Stimulated activated CD4-positive, alpha-beta T cell treated with anti-CD3 and anti-CD28 coated beads, Interleukin-1b, Interleukin-23, amount 100 ng/mL, for 1 hour (primary cell): Measurements from ENCODE around the gene SPATA31E1.
"Not testable (repeated sequence)": the region's sequence is repeated elsewhere in the genome, so short reads cannot be mapped to it uniquely, and the experiment has no call there.

Experiments used
- DNase-seq, 2 donors: peaks; one replicate each; pipeline ENCODE4 v3.0.0-alpha.2; 2020; ENCODE audit warnings: low read depth in 2 of 2

SPATA31E1 gene

DNA sequence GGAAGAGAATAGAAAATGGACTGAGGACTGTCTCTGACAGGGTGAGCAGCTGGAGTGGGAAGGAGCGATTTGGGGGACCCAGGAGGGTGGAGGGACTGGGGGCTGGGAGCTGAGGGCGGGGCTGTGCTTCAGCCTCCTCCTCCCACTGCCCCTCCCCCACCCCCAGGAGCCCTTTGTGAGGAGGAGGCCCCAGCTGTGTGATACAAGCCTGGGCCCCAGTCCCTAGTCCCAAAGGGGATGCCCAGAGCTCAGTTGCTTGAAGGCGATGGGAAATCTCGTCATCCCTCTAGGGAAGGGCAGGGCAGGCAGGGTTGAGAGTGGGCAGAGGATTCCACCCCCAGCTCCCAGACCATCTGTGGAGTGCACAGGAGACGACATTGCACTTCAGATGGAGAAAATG lies at the start of gene SPATA31E1:
Gene SPATA31E1, plus strand, starts transcription at position 251 of the 400 bp plus-strand sequence. Its CDS starts 15 bp downstream, at position 266.
- no peak for DNase-seq

DNA sequence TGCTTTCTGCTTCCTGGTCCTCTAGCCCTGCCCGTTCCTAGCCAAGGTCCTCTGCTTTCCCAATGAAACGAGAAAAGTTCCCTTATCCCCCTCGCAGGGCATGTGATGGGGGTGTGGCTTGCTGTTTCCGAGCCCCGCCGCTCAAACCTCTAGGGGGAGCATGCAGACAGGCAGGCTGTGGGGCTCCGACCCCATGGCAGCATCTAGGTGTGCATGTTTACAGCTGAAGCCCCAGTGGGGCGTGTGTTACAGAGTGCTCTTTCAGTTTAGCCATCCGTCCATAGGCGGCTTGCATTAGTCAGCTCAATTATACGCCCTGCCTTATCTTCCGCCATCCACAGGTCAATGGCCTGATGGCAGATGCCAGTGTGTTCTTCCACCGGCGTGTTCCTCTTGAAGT lies 48.3 kb upstream of the SPATA31E1 start:
- no peak for DNase-seq

DNA sequence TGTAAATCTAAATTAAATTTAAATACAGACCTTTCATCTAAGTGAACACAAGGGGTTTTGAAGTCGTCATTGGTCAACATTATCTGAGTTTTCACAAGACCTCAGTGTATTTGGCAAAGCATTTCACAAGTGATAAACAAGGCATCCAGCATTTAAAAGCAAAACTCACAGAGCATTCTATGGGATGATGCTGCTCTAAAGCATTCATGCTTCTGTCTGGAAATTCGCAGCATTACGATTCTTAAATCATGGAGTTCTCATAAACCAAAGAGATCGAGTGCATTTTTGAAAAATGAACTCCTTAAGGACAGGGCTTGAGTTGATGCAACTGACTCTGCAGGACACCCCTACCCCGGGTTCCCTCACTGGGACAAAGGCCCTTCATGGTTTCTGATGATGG lies 46.1 kb upstream of the SPATA31E1 start:
- no peak for DNase-seq

DNA sequence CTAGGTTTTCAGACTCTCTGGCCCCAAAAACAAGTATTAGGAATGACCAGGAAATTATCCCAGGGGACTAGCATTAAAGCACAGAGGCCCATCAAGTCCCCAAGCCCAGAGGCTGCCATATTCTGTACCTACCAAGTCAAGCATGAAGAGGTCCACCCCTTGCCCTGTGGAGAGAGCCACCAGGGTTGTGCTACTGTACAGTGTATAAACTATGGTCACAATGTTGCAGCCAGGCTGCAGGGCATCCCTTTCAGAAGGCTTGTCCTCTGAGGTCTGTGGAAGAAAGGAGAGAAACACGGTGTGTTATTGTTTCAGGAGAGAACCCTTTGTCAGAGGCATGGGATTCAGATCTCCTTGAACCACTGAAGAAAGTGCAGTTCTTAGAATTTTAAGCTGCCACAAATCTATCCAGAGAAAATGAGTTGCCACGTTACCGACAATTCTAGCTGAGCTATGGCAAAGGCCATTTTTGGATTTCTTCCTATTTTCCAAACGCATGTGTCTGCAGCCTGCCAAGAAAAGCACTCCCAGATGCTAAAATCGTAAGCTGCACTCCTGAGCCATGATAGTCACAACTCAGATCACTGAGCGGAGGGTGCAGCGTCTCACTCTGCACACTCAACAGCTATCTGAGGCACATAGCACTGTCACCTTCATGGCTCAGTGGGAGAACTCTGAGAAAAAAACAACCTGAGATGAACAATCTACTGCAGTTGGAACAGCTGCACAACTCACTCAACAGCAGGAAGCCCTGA lies 45.5 kb upstream of the SPATA31E1 start:
- no peak for DNase-seq

DNA sequence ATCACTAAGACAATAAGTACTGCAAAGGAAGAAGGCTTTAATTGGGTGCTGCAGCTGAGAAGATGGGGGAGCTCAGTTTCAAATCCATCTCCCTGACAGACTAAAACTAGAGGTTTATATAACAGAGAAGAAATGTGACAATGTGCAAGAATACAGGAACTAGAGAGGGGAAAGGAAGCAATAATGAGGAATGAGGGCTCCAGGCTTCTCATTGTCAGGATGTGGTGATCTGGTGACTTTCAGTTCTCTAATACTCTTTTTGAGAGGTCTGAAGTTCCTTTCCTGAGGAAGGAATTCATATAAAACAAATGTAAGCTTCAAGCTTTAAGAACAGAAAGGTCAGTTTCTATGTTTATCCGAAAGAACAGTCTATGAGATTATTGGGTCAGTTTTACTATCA lies 42.5 kb upstream of the SPATA31E1 start:
- no peak for DNase-seq

DNA sequence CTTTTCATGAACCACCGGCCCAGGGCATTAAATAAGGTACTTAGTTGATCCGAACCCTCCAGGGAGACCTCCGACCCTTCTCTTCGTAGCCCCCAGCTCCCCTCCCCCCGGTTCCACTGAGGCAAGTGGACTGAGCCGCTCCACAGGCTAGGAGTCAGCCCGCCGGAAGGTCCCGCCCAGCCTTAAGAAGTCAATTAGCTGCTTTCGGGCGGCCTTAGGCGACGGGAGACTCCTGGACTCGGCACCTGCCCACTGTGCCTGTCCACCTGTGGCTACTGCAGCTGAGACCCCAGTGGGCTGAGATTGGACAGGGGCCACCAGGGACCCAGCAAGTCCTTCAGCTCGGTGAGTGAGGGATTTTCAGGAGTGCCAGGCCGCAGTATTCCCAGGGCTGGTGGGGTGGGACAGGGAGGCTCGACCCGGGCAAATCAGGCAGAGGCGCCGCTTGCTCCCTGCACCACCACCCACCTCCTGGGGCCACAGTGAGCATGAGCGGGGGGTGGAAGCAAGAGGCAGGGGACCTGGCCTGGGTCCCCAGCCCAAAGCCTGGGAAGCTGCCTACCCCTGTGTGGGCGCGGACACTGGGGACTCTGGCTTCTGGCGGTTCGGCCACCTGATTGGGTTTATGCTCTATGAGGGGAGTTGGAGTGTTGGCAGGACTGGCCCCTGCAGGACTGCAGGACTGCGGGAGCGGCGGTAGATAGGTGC lies 39.6 kb upstream of the SPATA31E1 start:
- no peak for DNase-seq

DNA sequence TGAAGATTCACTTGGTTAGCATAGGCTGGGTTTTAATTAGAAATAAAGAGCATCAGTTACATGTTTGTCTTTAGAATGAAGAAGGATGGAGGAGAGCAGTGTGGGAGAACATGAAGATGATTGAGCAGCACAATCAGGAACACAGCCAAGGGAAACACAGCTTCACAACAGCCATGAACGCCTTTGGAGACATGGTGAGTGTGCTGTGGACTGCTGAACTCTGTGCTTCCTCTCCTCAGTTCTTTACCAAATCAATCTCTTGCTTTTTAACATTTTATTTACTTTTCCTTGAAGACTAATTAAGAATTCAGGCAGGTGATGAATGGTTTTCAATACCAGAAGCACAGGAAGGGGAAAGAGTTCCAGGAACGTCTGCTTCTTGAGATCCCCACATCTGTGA lies 38.2 kb upstream of the SPATA31E1 start:
- no peak for DNase-seq

DNA sequence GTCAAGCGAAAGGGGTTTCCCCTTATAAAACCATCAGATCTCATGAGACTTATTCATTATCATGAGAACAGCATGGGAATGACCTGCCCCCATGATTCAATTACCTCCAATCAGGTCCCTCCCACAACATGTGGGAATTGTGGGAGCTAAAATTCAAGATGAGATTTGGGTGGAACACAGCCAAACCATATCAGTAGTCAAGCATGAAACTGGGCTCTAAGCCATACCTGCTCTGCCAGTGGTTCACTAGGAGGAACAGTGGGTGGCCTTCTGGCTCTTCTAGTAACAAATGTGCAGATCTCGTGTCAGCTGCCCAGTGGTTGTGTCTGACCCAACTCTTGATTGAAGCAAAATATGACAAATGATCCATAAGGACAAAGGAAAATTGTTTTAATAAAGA lies 34.9 kb upstream of the SPATA31E1 start:
- not testable (repeated sequence) for DNase-seq

DNA sequence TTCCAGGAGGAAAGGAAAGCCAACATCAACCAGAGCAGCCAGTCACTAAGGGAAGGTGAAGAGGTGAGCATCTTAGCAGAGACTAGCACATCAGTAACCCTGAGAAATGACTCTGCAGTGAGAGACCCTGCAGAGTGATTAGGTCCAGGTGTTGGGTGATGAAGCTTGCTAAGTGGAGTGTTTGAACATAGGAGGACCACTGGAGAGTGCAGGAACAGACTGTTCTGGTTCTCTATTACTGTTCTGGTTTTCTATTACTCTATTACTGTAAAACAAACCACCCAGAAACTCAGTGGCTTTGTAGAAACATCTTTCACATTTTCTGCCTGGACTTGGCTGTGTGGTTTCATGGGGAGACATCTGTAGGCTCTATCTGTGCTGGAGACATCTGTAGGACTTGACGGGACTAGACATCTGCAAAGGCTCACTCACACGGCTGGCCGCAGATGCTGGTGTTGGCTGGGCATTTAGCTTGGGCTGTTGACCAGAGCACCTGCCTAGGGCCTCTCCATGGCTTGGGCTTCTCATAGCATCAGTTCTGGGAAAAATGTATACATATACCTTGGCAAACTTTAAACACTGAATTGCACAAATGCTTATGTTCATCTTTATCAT lies 33.4 kb upstream of the SPATA31E1 start:
- DNase-seq, result no peak

DNA sequence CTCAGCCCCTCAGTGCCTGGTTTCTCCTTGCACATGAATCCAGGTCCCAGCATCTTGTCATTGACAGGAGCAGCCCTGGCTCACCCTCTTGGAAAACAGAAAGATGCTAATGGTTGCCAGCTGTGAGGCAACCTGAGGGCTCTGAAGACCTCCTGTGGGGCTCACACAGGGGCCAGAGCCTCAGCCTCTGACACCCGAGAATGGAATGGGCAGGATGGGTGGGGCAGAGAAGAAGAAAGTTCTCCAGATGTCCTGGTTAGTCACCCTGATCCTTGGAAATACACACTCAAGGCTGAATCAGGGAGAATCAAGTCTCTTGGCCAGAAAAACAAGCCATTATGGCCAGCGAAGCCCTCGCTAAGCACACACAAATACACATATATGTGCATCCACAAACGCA lies 32.3 kb upstream of the SPATA31E1 start:
- DNase-seq, result no peak

DNA sequence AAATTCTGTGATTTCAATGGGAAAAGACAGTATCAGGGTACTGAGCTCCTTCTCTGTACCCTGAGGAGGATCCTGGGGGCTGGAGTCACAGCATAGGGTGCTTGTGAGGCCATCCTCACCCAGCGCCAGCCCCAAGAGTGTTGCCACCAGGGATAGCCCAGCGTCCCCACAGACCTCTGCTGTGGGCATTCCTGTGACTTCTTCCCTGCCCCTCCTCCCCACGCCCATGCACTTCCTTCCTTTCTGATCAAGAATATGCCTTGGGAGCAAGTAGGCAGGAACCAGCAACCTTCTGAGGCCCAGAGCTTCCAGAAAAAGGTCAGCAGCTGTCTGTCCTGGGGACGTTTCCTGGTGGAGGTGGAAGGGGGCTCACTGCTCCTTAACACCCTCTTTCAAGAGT lies 31.5 kb upstream of the SPATA31E1 start:
- DNase-seq, result not testable (repeated sequence)

DNA sequence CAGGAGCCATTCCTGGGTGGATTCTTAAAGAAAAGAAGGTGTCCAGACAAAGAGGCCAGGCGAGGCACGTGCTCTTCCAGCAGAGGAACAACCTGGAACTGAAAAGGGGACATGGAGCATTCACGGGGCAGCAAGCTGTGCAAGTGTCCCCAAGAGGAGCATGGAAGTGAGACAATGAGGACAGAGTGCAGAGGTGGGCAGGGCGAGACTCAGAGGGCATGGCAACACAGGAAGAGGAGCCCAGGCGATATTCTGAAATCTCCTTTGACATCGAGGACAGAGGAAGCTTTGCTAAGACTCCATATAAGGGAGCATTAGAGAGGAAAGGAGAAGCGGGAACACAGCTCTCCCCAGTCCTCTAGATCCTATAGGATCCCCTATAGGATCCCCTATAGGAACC lies 29.4 kb upstream of the SPATA31E1 start:
- DNase-seq, result no peak

DNA sequence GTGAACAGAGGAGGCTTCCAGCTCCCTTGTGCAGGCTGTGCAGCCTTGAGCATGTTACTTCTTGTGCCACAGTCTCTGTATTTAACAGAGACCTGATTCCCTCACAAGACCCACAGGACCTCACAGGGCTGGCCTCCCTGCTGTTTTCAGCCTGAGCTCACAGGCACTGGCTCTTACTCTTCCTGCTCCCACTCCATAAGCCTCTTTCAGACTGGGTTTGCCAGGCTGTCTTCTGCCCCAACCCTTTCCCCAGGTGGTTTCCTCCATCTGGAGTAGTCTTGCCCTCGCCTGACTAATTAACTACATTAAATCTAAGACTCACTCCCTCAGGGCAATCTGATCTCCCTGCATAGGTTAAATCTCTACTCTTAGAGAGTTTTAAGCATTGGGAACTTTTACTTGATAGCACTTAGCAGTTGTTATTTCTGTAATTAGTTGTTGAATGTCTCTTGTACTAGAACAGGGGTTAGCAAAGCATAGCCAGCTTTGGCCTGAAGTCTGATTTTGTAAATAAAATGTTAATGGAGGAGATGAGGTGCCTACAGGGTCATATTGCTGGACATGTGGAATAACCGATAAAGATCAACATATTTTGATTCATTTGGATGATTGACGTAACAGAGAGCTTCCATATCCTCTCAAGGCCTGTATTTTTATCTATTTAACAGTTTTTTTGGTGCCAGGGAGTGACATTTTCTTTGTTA lies 28.6 kb upstream of the SPATA31E1 start:
- no peak for DNase-seq

DNA sequence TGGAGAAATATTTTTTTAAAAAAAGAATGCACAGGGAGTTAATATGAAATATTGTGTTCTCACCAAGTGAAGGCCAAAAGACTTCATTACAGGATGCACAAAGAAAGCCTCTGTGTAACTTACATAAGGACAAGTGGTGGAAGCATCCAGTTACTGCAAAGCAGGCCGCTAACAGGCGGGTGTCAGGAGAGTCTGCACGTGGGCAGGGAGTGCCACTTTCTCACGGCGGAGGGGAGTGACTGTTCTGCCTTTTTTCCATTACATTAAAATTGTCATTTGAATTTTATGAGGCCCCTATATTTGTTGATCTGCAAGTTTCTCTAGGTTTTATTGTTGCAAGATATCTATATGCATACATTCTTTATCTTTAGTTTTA lies 28.1 kb upstream of the SPATA31E1 start:
- DNase-seq, result no peak

DNA sequence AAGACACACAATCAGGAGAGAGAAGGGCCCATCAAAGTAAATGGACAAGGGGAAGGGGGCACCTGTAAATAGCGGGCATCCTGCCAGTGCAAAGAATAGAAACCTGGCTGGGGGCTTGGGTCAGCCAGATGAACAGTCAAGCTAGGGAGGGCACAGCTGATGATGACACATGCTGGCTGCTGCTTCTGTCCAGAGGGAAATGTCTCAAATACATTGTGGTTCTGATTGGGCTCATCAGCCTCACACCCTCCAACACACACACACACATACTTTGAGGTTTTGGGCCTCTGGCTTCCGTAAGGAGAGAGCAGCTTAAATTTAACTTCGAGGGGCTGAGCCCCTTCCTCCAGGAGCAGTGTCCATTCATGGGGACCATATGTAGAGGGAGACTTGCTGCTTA lies 27.6 kb upstream of the SPATA31E1 start:
- DNase-seq, result no peak

DNA sequence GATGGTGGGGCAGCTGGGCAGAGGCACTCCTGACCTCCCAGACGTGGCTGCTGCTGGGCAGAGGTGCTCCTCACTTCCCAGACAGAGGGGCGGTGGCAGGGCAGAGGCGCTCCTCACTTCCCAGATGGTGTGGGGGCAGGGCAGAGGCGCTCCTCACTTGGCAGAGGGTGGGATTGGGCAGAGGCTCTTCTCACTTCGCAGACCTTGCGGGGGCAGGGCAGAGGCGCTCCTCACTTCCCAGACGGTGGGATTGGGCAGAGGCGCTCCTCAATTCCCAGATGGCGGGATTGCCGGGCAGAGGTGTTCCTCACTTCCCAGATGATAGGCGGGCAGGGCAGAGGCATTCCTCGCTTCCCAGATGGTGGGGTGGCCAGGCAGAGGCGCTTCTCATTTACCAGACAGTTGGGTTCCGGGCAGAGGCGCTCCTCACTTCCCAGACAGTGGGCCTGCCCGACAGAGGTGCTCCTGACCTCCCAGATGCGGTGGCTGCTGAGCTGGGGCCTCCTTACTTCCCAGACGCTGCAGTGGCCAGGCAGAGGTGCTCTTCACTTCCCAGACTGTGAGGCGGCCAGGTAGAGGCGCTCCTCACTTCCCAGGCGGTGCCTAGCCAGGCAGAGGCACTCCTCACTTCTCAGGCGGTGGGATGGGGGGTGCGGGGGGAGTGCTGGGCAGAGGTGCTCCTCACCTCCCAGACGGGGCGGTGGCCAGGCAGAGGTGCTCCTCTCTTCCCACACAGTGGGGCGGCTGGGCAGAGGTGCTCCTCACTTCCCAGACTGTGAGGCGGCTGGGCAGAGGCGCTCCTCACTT lies 25.3 kb upstream of the SPATA31E1 start:
- no peak for DNase-seq

DNA sequence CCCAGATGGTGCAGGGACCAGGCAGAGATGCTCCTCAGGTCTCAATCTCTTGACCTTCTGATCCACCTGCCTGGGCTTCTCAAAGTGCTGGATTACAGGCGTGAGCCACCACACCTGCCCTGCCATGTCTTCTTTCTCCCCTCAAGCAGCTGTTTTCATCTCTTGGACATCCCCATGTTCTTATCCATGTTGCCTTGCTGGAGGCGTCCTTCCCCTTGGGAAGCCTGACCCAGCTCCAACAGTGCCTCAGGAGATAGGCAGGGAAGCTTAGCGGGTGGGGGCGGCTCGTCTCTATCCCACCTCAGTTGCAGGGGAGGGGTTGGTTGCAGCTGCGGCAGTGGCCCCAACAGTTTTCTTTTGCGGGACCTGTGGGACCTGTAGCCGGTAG lies 24.7 kb upstream of the SPATA31E1 start:
- DNase-seq, result no peak

DNA sequence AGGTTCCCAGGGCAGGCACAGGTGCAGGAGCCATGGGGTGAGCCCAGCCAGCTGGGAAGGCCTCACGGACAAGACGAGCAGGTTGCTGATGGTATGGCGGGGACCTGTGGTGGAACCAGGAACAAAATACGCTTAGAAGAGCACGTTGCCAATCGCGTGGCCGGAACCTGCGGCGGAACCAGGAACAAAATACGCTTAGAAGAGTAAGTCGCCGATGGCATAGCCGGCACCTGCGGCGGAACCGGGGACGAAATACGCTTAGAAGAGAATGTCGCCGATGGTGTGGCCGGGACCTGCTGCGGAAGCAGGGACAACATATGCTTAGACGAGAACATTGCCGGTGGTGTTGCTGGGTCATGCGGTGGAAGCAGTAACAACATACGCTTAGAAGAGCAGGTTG lies 23.5 kb upstream of the SPATA31E1 start:
- no peak for DNase-seq

DNA sequence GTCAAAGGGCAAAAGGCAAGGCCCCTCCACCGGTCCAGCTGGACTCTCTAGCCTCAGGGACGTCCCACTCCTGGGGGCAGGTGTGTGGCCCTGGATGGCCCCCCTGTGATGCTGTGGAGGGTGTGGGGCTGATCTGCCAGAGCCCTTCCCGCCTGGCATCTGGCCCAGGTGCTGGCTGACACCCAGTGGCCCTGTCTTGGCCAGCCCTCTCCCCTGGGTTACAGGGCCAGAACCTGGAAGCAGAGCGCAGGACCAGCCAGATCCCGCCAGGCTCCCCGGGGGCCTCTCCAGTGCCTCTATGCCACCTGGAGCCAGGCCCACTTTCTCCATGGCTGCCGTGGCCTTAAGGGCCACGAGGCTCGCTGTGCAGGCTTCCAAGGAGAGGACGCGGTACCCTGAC lies 22.9 kb upstream of the SPATA31E1 start:
- no peak for DNase-seq

DNA sequence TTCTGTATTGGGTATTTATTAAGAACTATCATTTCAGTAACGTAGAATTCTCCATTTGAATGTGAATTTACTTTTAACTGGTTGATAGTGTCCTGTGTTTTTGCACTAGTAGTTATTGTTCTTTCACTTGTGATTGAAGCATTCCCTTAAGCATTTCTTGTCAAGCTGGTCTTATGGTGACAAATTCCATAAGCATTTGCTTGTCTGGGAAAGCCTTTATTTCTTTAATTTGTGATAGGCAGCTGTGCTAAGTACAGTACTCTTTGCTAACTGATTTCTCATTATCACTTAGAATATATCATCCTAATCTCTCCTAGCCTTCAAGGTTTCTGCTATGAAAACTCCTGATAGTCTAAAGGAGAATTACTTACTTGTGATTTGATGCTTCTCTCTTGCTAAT lies 21.3 kb upstream of the SPATA31E1 start:
- DNase-seq, result no peak

DNA sequence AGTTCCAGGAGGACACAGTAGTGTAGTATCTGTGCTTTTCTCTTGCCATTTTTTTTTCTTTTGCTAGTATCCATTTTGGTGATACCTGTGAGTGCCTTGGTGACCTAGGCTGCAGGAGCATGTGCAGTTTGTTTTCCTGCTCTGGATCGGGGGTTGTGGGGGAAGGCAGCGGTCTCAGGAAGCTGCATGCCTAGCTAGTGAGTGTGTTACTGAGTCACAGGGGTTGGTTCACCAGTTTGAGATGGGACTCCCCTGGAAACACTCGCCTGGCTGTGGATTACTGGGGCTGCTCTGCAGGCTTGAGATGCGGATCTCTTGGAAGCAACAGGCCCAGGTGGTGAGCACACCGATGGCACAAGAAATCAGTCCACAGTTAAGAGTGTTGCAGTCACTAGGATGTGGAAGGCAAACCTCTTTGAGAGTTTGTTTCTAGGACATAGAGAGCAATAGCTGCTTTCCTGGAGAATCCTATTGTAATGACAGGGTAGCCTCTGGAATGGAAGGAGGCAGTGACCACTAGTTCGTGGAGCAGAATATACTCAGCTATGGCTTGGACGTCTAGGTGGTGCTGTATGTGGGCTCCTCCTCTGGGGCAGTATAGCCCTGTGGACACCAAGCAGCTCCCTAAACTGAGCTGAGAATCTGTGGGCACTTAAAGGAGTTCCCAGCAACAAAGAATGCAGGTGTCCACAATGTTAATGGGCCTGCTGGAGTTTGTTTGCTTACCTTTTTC lies 20.0 kb upstream of the SPATA31E1 start:
- DNase-seq, result no peak
